GM12801 (cell line): ENCODE measurements around the gene GORASP1.

Experiments used
- CTCF ChIP-seq: IDR thresholded peaks from one replicate; pipeline ENCODE4 v1.5.1; 2011; ENCODE audit warnings: control low read depth; ENCODE audit not compliant: insufficient read length; ENCODE audit errors: extremely low read depth

Gene GORASP1

GRCh38 chr3:39107388-39108199 lies at the start of gene GORASP1, which contains the start of gene TTC21A:
GORASP1 (minus strand) TSS chr3:39107627; CDS start chr3:39107541, 86 bp downstream.
TTC21A (plus strand) TSS chr3:39107680; CDS start chr3:39107838, 158 bp downstream.
- TF ChIP-seq CTCF = no peak

GRCh38 chr3:39156421-39156820 lies 49.0 kb upstream of the GORASP1 start:
- TF ChIP-seq CTCF = no peak

- TF ChIP-seq CTCF = no peak
Observed at GRCh38 chr3:39154280-39155021, 47.0 kb upstream of the GORASP1 start.

GRCh38 chr3:39153977-39154279 lies 46.5 kb upstream of the GORASP1 start:
- no peak for TF ChIP-seq CTCF

- TF ChIP-seq CTCF = no peak
Observed at GRCh38 chr3:39150803-39151631, 43.6 kb upstream of the GORASP1 start.

GRCh38 chr3:39150148-39150802 lies 42.8 kb upstream of the GORASP1 start:
- TF ChIP-seq CTCF = no peak
